ENCODE data around the gene ABLIM2.

ABLIM2 gene

DNA sequence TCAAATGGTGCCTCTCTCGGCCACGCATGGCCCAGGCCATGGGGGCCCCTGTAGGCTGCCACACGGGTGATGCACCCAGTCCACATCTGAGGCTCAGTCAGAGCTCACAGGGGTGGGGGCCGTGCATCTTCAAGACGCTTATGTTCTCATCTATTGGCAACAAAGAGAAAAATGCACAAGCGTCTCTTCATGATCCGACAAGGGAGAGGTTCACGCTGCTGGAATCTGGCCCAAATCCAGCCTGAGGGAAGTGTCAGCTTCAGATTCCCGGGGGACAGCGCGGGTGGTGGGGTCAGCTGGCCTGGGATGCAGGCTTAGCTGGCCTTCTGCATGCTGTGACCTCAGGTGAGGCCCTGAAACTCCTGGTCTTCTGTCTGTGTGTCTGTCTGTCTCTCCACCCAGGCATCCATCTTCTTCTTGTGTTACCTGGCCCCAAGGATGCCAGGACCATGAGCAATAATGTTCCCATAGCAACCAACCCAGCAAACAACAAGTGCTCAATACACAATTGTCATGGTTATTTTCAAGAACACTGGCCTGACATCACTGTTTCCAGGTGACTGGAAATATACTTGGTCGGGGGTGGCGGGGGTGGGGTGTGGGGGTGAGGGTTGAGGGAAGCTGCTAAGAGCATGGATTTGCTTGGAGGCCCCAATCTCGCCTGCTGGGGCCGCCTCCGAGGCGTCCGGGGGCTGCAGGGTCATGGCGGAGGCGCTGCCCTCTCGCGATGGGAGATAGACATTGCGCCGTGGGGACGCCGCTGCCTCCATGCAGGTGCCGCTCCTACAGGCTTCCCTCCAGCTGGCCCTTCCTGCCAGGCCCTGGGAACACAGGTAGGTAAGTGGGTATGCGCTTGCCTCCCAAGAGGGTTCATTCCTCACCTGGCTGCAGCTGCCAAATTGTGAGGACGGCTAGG, 48.3 kb downstream of the ABLIM2 start:
- TF ChIP-seq, protein P1, sequence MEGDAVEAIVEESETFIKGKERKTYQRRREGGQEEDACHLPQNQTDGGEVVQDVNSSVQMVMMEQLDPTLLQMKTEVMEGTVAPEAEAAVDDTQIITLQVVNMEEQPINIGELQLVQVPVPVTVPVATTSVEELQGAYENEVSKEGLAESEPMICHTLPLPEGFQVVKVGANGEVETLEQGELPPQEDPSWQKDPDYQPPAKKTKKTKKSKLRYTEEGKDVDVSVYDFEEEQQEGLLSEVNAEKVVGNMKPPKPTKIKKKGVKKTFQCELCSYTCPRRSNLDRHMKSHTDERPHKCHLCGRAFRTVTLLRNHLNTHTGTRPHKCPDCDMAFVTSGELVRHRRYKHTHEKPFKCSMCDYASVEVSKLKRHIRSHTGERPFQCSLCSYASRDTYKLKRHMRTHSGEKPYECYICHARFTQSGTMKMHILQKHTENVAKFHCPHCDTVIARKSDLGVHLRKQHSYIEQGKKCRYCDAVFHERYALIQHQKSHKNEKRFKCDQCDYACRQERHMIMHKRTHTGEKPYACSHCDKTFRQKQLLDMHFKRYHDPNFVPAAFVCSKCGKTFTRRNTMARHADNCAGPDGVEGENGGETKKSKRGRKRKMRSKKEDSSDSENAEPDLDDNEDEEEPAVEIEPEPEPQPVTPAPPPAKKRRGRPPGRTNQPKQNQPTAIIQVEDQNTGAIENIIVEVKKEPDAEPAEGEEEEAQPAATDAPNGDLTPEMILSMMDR (IDR thresholded peaks at IDR 0.05; ENCODE audit: control insufficient read depth, extremely low read depth, insufficient read depth), result 0 out of 2 replicates have a peak, but pooled peaks have one; percentile 9
- DNase-seq (ENCODE audit: low read depth), result no peak
- no peak overlapping the region for H3K4me3 ChIP-seq (ENCODE audit: low read depth, low read length)

DNA sequence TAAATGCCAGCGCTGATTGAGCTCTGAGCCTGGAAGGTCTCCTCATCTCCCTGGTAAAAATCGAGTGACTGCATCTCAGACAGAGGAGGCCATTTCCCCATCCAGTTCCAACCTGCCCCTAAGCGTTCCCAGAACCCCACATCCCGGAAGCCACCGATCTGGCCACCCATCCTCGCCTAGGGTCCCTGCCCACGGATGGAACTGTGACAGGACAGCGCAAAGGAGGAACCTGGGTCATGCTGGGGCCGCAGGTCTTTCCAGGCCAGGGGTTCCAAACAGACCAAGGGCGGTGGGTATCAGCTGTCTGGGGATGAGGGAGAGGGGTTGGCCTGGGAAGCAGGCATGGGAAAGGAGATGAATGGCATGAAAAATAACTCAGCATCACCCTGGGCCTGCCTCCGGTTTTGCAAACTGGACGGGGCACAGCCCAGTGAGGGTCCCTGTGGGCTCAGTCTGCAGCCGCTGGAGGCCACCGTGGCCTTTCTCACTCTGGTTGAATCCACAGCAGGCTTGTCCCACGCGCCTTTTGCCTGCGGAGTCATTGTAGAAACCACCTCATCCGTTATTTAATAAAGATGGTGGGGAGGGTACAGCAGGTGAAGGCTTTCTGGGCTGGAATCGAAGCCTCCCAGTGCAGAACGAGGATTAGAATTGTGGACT, 49.1 kb downstream of the ABLIM2 start:
- DNase-seq (ENCODE audit: low read depth), result no peak
- TF ChIP-seq, protein P1 (IDR thresholded peaks at IDR 0.05; ENCODE audit: control insufficient read depth, extremely low read depth, insufficient read depth), result no peak
- H3K4me3 ChIP-seq (ENCODE audit: low read depth, low read length), result no peak overlapping the region

DNA sequence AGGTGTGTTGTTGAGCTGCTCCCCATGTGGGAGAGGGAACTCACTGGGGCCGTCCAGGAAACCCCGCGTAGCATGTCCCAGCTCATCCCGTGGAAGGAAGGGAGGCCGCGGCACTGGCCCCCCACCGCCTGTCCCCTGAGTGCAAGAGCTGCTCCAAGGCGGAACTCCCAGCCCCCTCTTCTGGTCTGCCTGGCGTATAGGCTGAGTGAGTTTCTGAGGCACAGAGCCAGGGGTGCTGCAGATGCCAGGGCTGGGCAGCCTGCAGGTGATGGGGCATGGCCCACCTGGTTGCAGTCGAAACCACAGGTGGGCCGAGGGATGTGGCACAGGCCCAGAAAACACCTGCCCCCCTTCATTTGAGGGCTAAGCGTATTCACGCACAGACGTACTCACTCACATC, 49.6 kb downstream of the ABLIM2 start:
- TF ChIP-seq, protein P1 (IDR thresholded peaks at IDR 0.05; ENCODE audit: control insufficient read depth, extremely low read depth, insufficient read depth), result no peak
- H3K4me3 ChIP-seq (ENCODE audit: low read depth, low read length), result no peak overlapping the region
- no peak for DNase-seq (ENCODE audit: low read depth)

DNA sequence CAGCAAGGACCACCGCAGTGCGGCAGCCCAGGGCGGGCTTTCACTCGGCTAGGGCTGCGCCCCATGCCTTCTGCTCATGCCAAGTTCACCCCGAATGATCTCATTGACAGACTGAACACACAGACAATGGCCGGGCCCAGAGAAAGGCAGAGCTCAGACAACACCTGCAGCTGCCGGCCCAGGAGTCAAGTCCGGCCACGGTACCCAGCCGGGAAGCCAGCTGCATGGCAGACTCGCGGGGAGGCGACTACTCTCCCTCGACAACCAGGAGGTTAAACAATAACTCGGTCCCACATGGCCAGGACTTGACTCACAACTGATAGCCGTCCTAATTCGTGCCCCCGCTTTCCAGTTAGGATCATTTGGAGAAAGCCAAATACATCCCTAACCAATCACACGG, 50.4 kb downstream of the ABLIM2 start:
- DNase-seq (ENCODE audit: low read depth), result no peak
- TF ChIP-seq, protein P1 (IDR thresholded peaks at IDR 0.05; ENCODE audit: control insufficient read depth, extremely low read depth, insufficient read depth), result no peak
- H3K4me3 ChIP-seq (ENCODE audit: low read depth, low read length), result no peak overlapping the region

DNA sequence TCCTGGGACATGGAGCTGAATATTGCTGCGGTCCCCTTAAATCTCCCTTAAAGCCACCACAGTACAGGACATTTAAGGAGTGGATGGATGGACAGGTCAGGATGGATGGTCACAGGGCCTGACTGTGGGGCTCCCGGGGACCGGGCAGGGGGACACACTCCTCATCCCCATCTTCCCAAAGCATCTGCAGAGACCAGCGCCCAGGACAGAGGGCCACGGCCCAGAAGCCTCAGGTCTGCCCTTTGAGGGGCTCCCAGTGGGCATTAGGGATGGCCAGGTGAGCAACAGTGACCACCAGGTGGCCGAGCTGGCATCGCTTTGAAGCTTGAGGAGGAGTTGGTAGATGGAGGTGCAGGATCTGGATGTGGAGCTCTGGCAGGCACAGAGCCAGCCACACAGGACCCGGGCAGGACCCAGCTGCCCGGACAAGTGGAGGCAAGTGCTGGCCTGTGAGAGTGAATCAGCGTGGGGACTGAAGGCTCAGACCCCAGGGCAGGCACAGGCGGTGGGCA, 51.4 kb downstream of the ABLIM2 start:
- no peak for DNase-seq (ENCODE audit: low read depth)
- TF ChIP-seq, protein P1 (IDR thresholded peaks at IDR 0.05; ENCODE audit: control insufficient read depth, extremely low read depth, insufficient read depth), result no peak
- H3K4me3 ChIP-seq (ENCODE audit: low read depth, low read length), result no peak overlapping the region

DNA sequence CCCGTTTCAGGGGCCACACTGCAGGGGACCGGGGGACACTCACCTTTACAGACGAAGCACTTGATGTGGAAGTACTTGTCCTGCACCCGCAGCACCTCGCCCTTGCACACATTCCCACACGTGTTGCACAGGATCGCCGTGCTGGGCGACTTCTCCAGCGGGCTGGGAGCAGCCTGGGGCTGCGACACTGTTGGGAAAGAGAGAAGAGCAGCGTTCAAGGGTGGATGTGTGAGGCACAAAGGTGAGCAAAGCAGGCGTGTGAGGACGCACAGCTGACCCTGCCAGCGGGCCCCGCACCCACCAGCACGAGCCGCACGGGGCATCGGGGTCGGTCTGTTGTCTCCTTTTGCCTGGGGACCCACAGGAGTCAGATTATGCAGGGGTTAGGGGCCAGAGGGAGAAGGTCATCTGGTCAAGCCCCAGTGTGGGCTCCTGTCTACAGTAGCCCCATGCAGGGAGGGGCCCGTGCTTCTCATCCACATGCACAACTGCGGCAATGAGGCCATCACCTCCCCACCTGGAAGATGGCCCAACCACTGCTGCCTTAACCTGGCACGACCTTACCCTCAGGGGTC, 52.1 kb downstream of the ABLIM2 start:
- no peak for DNase-seq (ENCODE audit: low read depth)
- TF ChIP-seq, protein P1 (IDR thresholded peaks at IDR 0.05; ENCODE audit: control insufficient read depth, extremely low read depth, insufficient read depth), result no peak
- no peak overlapping the region for H3K4me3 ChIP-seq (ENCODE audit: low read depth, low read length)
